ENCODE measurements around the gene C8A. TPM values are rescaled to one million over a fixed set of nuclear protein-coding genes. Genes with fewer than 3 reads are reported as not detected.

C8A gene
- total and polyA plus RNA-seq, 2 of the 13 experiments (the other 11 are each of a cell fraction or from before 2014, with no cell fraction given): 10.5 to 15.0 TPM

GRCh38 chr1:56910441-56910985 is 55.9 kb downstream of the C8A start (continued):
- TF ChIP-seq ZBTB7B (CRISPR knock-in tag; IDR thresholded peaks at IDR 0.05) (peak; percentile 98), SOX6 (IDR thresholded peaks at IDR 0.05) (no peak), SOX6 (CRISPR knock-in tag; IDR thresholded peaks at IDR 0.05) (peak; percentile 99), ZFP62 (CRISPR knock-in tag; IDR thresholded peaks at IDR 0.05) (no peak), TSC22D2 (CRISPR knock-in tag; IDR thresholded peaks at IDR 0.05; ENCODE audit: borderline replicate concordance) (no peak), ZNF331 (CRISPR knock-in tag; IDR thresholded peaks at IDR 0.05) (peak; percentile 96), FOSL1 (CRISPR knock-in tag; IDR thresholded peaks at IDR 0.05; ENCODE audit: borderline replicate concordance) (no peak; the same call in 1 of the 2 replicates), ZNF224 (CRISPR knock-in tag; IDR thresholded peaks at IDR 0.05) (no peak), RAD21 (CRISPR knock-in tag; IDR thresholded peaks at IDR 0.05) (no peak), RNF2 (conservative IDR thresholded peaks at IDR 0.05; ENCODE audit: low read depth) (no peak), POLR2A (IDR thresholded peaks at IDR 0.05; ENCODE audit: insufficient read depth in 1 of 2, low read depth in 2 of 2, low read length in 2 of 2) (peak in 1 of 2 experiments; percentile 70; a peak in 2 of 4 replicates), ARNTL (CRISPR knock-in tag; IDR thresholded peaks at IDR 0.05) (peak; percentile 88), ZNF547 (CRISPR knock-in tag; IDR thresholded peaks at IDR 0.05) (0 out of 2 replicates have a peak, but pooled peaks have one; percentile 35), RORA (CRISPR knock-in tag; IDR thresholded peaks at IDR 0.05) (no peak), ZBTB21 (CRISPR knock-in tag; IDR thresholded peaks at IDR 0.05) (no peak), ZNF589 (CRISPR knock-in tag; conservative IDR thresholded peaks at IDR 0.05) (0 out of 2 replicates have a peak, but pooled peaks have one; percentile 52), ZNF12 (CRISPR knock-in tag; IDR thresholded peaks at IDR 0.05) (no peak), ZNF879 (CRISPR knock-in tag; IDR thresholded peaks at IDR 0.05) (no peak), ZNF629 (CRISPR knock-in tag; conservative IDR thresholded peaks at IDR 0.05) (peak; percentile 54), ZNF577 (CRISPR knock-in tag; IDR thresholded peaks at IDR 0.05; ENCODE audit: borderline replicate concordance, low read depth) (no peak), ZNF878 (CRISPR knock-in tag; IDR thresholded peaks at IDR 0.05) (peak; percentile 88), XBP1 (CRISPR knock-in tag; IDR thresholded peaks at IDR 0.05) (no peak), ZNF253 (CRISPR knock-in tag; IDR thresholded peaks at IDR 0.05; ENCODE audit: borderline replicate concordance) (no peak), ZNF546 (CRISPR knock-in tag; conservative IDR thresholded peaks at IDR 0.05) (no peak), PRMT3 (CRISPR knock-in tag; IDR thresholded peaks at IDR 0.05; ENCODE audit: borderline replicate concordance, low read depth) (no peak), ZNF460 (CRISPR knock-in tag; IDR thresholded peaks at IDR 0.05; ENCODE audit: borderline replicate concordance) (no peak; the same call in 1 of the 2 replicates), BORCS8-MEF2B (CRISPR knock-in tag; IDR thresholded peaks at IDR 0.05) (peak; percentile 64)
- TF ChIP-seq, protein P1, sequence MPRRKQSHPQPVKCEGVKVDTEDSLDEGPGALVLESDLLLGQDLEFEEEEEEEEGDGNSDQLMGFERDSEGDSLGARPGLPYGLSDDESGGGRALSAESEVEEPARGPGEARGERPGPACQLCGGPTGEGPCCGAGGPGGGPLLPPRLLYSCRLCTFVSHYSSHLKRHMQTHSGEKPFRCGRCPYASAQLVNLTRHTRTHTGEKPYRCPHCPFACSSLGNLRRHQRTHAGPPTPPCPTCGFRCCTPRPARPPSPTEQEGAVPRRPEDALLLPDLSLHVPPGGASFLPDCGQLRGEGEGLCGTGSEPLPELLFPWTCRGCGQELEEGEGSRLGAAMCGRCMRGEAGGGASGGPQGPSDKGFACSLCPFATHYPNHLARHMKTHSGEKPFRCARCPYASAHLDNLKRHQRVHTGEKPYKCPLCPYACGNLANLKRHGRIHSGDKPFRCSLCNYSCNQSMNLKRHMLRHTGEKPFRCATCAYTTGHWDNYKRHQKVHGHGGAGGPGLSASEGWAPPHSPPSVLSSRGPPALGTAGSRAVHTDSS (CRISPR knock-in tag; conservative IDR thresholded peaks at IDR 0.05): no peak
- TF ChIP-seq, protein P2, sequence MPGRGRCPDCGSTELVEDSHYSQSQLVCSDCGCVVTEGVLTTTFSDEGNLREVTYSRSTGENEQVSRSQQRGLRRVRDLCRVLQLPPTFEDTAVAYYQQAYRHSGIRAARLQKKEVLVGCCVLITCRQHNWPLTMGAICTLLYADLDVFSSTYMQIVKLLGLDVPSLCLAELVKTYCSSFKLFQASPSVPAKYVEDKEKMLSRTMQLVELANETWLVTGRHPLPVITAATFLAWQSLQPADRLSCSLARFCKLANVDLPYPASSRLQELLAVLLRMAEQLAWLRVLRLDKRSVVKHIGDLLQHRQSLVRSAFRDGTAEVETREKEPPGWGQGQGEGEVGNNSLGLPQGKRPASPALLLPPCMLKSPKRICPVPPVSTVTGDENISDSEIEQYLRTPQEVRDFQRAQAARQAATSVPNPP (CRISPR knock-in tag; IDR thresholded peaks at IDR 0.05): peak; percentile 53; the same call in 1 of the 2 replicates
- TF ChIP-seq, protein P3, sequence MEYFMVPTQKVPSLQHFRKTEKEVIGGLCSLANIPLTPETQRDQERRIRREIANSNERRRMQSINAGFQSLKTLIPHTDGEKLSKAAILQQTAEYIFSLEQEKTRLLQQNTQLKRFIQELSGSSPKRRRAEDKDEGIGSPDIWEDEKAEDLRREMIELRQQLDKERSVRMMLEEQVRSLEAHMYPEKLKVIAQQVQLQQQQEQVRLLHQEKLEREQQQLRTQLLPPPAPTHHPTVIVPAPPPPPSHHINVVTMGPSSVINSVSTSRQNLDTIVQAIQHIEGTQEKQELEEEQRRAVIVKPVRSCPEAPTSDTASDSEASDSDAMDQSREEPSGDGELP (IDR thresholded peaks at IDR 0.05; ENCODE audit: borderline replicate concordance, low read depth): peak; percentile 62; the same call in 1 of the 2 replicates
- TF ChIP-seq, protein P4, sequence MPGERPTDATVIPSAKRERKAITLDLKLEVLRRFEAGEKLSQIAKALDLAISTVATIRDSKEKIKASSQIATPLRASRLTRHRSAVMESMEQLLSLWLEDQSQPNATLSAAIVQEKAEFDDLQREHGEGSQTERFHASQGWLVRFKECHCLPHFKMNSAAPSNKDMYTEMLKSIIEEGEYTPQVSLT (CRISPR knock-in tag; IDR thresholded peaks at IDR 0.05; ENCODE audit: borderline replicate concordance, low read depth): no peak

All from HepG2 (cell line).